DMS53 treated with DMSO at 0.1 percent for 48 hours (cell line): ENCODE measurements around the gene TINCR.
"Not testable (repeated sequence)": the region's sequence is repeated elsewhere in the genome, so short reads cannot be mapped to it uniquely, and the experiment has no call there.

Experiments
- DNase-seq: peaks from one replicate; lab custom pipeline; 2025; ENCODE audit not compliant: unreplicated experiment; lab: John Stamatoyannopoulos, UW

Gene TINCR

DNA sequence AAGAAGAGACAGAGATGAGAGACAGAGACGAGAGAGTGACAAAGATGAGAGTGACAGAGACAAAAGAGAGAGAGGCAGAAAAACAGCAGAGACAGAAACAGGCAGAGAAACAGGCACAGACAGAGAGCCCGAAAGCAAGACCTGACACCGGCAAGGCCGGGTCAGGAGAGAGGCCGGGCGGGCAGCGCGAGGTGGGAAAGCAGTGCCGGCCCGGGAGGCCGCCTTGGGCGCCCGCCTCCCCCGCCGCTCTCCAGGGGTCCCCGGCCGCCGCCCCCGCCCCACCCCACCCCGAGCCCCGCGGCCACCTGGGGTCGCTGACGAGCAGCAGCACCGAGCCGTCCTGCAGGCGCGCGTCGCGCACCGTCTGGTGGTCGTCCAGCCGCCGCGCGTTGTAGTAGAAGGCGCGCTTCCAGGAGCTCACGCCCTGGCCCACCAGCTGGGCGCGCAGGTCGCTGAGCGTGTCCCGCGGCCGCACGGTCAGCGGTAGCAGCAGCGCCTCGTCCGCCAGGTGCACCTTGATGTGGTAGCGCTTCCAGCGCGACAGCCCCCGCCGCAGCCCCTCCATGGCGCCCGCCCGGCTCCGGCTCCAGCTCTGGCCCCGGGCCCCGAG is at the start of gene TINCR:
Gene TINCR, minus strand, starts transcription at position 594 of the 610 bp plus-strand sequence.
- no peak for DNase-seq

DNA sequence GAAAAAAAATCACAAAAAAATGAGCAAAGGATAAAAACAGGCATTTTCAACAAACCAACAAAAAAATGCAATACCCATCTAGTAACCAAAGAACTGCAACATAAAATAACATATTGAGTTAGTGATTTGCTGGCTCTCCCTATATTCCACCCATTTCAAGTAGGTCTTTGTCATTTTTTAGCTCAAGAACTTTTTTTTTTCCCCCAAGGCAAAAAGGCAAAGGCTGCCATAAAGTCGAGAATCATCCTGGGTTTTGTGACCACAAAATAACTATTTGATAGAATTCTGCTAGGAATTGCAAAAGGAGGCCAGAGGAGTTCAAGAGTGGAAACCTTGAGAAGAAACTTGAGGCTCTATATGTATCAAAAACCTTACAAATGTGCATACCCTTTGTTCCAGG is 49.3 kb upstream of the TINCR start:
- DNase-seq, result no peak

GRCh38 chr19:5615756-5616327 is 48.1 kb upstream of the TINCR start:
- no peak for DNase-seq

GRCh38 chr19:5612891-5613865 is 45.4 kb upstream of the TINCR start:
- no peak for DNase-seq

- no peak for DNase-seq
These were observed 42.2 kb upstream of the TINCR start for GRCh38 chr19:5609881-5610448.

DNA sequence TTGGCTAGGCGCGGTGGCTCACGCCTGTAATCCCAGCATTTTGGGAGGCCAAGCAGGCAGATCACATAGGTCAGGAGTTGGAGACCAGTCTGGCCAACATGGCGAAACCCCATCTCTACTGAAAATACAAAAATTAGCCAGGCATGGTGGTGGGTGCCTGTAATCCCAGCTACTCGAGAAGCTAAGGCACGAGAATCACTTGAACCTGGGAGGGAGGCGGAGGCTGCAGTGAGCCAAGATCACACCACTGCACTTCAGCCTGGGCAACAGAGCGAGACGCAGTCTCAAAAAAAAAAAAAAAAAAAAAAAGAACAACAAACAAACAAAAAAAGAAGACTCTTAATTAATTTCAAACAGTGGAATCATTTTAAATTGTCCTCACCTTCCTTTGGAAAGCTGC is 41.0 kb upstream of the TINCR start:
- DNase-seq, result not testable (repeated sequence)

DNA sequence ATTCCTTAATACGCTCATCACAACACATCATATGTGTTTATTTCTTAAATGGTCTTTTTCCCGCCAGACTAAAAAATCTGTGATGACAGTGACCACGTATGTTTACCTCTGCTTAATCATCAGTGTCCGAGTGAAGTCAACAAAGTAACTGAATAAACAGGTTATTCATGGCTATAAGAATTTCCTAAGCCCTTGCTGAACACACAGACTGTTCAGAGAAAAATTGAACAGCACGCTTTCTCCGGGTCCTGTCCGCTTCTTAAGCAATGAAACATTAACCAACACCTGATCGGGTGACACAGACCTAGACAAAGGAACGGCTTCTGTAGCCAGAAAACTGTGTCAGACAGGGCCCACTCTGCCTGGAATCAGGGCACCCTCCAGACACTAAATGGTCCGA is 40.5 kb upstream of the TINCR start:
- DNase-seq, result no peak

DNA sequence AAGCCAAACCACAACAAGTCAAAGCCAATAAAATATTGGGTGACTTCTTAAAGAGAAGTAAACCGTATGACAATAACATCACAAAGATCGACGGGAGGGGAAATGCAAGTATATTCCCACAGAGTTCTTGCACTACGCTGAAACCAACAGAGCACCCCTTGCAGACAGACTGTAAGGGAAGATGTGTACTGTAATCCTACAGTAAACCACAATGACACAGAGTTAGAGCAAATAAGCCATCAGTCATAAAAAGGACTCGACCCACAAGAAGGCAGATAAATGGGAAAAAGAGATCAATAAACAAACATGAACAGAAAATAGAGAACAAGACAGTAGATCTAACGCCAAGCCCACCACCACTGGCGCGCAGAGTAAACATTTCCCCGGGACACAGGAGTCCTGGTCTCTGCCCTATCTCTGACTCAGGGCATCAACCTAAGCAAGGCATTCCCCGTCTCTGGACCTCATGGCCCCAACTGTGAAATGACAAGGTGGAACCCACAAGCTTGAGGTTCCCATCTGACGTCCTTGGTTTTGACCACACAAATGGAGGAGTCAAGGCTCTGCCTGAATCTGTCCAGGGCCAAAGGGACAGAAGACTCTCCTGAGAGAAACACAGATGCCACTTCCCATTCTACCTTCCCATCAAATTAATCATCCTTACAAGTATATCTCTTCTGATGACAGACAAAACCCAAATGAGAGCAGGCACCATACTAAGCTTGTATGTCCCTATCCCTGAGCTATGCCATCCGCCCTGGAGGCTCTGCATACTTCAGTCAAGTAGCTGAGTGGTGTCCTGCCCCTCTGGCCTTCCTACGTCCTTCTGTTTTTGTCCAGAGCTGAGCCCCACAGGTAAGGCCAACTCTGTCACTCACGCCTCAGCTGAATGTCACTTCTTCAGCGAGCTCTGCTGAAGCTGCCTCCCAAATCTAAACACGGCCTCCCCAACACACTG is 39.8 kb upstream of the TINCR start:
- DNase-seq, result no peak

- DNase-seq, result no peak
These were observed 37.6 kb upstream of the TINCR start for GRCh38 chr19:5605362-5605761.

DNA sequence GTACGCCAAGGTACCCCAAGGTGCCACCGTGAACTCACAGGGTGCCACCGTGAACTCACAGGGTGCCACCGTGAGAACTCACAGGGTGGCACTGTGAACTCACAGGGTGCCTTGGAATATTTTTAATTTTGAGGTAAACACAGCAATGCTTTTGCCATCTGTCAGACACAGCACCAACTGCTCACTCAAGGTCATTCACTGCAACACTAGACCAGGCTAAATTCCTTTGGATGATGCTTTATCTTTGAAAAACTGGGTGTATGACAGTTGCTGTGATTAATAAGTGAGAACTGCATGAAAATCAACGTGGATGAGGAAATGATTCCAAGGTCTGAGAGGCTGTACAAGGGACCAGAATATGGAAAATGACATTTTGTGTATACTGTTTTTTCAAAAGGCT is 35.9 kb upstream of the TINCR start:
- no peak for DNase-seq

DNA sequence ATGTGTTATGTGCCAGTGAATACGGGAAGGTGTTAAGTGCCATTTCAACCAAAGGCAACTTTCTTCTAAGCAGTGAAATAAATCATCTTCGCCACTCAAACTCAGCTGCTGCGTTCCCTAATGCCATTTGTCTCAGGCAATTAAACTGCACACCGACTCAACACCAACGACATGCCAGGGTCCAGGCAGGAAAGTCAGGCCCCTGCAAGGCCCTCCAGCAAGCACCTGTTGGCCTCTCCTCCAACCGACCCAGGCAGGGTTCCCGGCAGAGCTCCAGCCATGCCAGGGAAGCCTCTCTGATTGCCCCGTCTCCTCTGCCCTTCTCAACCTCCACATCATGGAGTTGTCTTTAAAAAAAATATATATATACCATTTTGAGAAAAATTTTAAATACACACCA is 33.0 kb upstream of the TINCR start:
- DNase-seq, result no peak

DNA sequence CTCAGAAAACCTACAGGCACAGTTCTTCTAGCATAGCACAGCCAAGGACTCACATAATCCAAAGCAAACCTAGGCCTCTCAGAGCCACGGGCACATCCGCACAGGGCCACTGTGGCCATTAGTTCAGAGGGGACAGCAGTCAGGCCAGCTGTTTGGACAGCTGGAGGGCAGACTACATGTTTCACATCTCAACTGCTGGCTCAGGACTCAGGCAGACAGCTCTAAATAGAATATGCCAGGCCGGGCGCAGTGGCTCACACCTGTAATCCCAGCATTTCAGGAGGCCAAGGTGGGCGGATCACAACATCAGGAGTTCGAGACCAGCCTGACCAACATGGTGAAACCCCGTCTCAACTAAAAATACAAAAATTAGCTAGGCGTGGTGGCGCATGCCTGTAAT is 28.0 kb upstream of the TINCR start:
- DNase-seq, result peak; percentile 54

DNA sequence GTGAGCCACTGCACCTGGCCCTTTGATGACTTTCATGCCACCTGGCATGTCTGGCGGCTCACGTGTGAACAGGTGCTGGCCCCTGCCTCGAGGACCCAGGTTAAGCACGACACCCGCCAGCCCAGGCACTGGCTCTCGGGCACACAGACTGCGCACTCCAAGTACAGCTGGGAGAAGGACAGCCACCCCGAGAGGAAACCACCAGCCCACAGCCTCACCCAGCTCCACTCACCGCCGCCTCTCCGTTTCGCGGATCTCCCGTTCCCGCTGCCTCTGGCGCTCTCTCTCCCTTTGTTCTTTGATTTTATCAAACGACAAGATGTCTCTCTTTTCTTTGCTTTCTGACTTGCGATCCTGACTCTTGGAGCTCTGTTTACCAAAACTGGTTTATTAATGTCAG is 27.4 kb upstream of the TINCR start:
- DNase-seq, result peak; percentile 80

GRCh38 chr19:5594521-5594950 is 26.8 kb upstream of the TINCR start:
- DNase-seq, result no peak

- no peak for DNase-seq
These were observed 25.8 kb upstream of the TINCR start for GRCh38 chr19:5593343-5594255.

GRCh38 chr19:5592531-5593342 is 25.0 kb upstream of the TINCR start:
- DNase-seq, result no peak

- no peak for DNase-seq
These were observed 23.7 kb upstream of the TINCR start for GRCh38 chr19:5591476-5591875.

- no peak for DNase-seq
These were observed 23.1 kb upstream of the TINCR start for GRCh38 chr19:5590865-5591154.
